ENCODE data around the gene ADAMTS4.

ADAMTS4 gene

GRCh38 chr1:161200421-161200991 is 1.7 kb upstream of the ADAMTS4 start:
- H3K36me3 ChIP-seq (ENCODE audit: control insufficient read depth, low read depth, low read length): peaks cover 8% of the 10 kb centered on the region
- no peak overlapping the region for H3K4me3 ChIP-seq (ENCODE audit: low read length)
- no peaks in the 10 kb centered on the region for H3K27me3 ChIP-seq (ENCODE audit: control insufficient read depth, insufficient read depth, low read length)
- H3K4me1 ChIP-seq (ENCODE audit: control insufficient read depth, low read depth, low read length): peaks cover 50% of the 10 kb centered on the region
- peak overlapping the region; percentile 45 for H3K27ac ChIP-seq (ENCODE audit: low read length)
- H3K9ac ChIP-seq (ENCODE audit: low read length): peak overlapping the region; percentile 92
- H3K9me3 ChIP-seq (ENCODE audit: control insufficient read depth, low read depth, low read length): no peaks in the 10 kb centered on the region

- no peaks in the 10 kb centered on the region for H3K9me3 ChIP-seq (ENCODE audit: control insufficient read depth, low read depth, low read length)
- peaks cover 50% of the 10 kb centered on the region for H3K4me1 ChIP-seq (ENCODE audit: control insufficient read depth, low read depth, low read length)
- H3K27me3 ChIP-seq (ENCODE audit: control insufficient read depth, insufficient read depth, low read length): no peaks in the 10 kb centered on the region
- peaks cover 12% of the 10 kb centered on the region for H3K36me3 ChIP-seq (ENCODE audit: control insufficient read depth, low read depth, low read length)
- H3K4me3 ChIP-seq (ENCODE audit: low read length): no peak overlapping the region
- H3K9ac ChIP-seq (ENCODE audit: low read length): peak overlapping the region; percentile 19
- H3K27ac ChIP-seq (ENCODE audit: low read length): no peak overlapping the region
These were observed 769 bp upstream of the ADAMTS4 start for GRCh38 chr1:161199506-161200139.

- Histone ChIP-seq H3K9me3 (ENCODE audit: control insufficient read depth, low read depth, low read length) (no peaks in the 10 kb centered on the region), H3K4me3 (ENCODE audit: low read length) (peak overlapping the region; percentile 31), H3K9ac (ENCODE audit: low read length) (peak overlapping the region; percentile 19), H3K27ac (ENCODE audit: low read length) (no peak overlapping the region), H3K4me1 (ENCODE audit: control insufficient read depth, low read depth, low read length) (peaks cover 50% of the 10 kb centered on the region), H3K36me3 (ENCODE audit: control insufficient read depth, low read depth, low read length) (peaks cover 5% of the 10 kb centered on the region), H3K27me3 (ENCODE audit: control insufficient read depth, insufficient read depth, low read length) (no peaks in the 10 kb centered on the region)
These were observed 509 bp downstream of the ADAMTS4 start for GRCh38 chr1:161198194-161198896.

GRCh38 chr1:161197560-161198193 is 1.2 kb downstream of the ADAMTS4 start:
- H3K9ac ChIP-seq (ENCODE audit: low read length): no peak overlapping the region
- H3K4me1 ChIP-seq (ENCODE audit: control insufficient read depth, low read depth, low read length): peaks cover 50% of the 10 kb centered on the region
- H3K27ac ChIP-seq (ENCODE audit: low read length): no peak overlapping the region
- H3K9me3 ChIP-seq (ENCODE audit: control insufficient read depth, low read depth, low read length): no peaks in the 10 kb centered on the region
- peak overlapping the region; percentile 15 for H3K4me3 ChIP-seq (ENCODE audit: low read length)
- no peaks in the 10 kb centered on the region for H3K27me3 ChIP-seq (ENCODE audit: control insufficient read depth, insufficient read depth, low read length)
- peaks cover 5% of the 10 kb centered on the region for H3K36me3 ChIP-seq (ENCODE audit: control insufficient read depth, low read depth, low read length)

- Histone ChIP-seq H3K36me3 (ENCODE audit: control insufficient read depth, low read depth, low read length) (peaks cover 6% of the 10 kb centered on the region), H3K27ac (ENCODE audit: low read length) (no peak overlapping the region), H3K9me3 (ENCODE audit: control insufficient read depth, low read depth, low read length) (no peaks in the 10 kb centered on the region), H3K9ac (ENCODE audit: low read length) (no peak overlapping the region), H3K4me3 (ENCODE audit: low read length) (peak overlapping the region; percentile 15), H3K27me3 (ENCODE audit: control insufficient read depth, insufficient read depth, low read length) (no peaks in the 10 kb centered on the region), H3K4me1 (ENCODE audit: control insufficient read depth, low read depth, low read length) (peaks cover 49% of the 10 kb centered on the region)
These were observed 2.1 kb downstream of the ADAMTS4 start for GRCh38 chr1:161196521-161197451.

- no peaks in the 10 kb centered on the region for H3K9me3 ChIP-seq (ENCODE audit: control insufficient read depth, low read depth, low read length)
- no peak overlapping the region for H3K4me3 ChIP-seq (ENCODE audit: low read length)
- peaks cover 42% of the 10 kb centered on the region for H3K4me1 ChIP-seq (ENCODE audit: control insufficient read depth, low read depth, low read length)
- no peak overlapping the region for H3K9ac ChIP-seq (ENCODE audit: low read length)
- no peaks in the 10 kb centered on the region for H3K27me3 ChIP-seq (ENCODE audit: control insufficient read depth, insufficient read depth, low read length)
- H3K27ac ChIP-seq (ENCODE audit: low read length): no peak overlapping the region
- H3K36me3 ChIP-seq (ENCODE audit: control insufficient read depth, low read depth, low read length): peaks cover 13% of the 10 kb centered on the region
These were observed 2.7 kb downstream of the ADAMTS4 start for GRCh38 chr1:161196111-161196510.

GRCh38 chr1:161195171-161195570 is 3.7 kb downstream of the ADAMTS4 start:
- Histone ChIP-seq H3K27ac (ENCODE audit: low read length) (no peak overlapping the region), H3K4me1 (ENCODE audit: control insufficient read depth, low read depth, low read length) (peaks cover 33% of the 10 kb centered on the region), H3K9ac (ENCODE audit: low read length) (no peak overlapping the region), H3K36me3 (ENCODE audit: control insufficient read depth, low read depth, low read length) (peaks cover 13% of the 10 kb centered on the region), H3K27me3 (ENCODE audit: control insufficient read depth, insufficient read depth, low read length) (no peaks in the 10 kb centered on the region), H3K4me3 (ENCODE audit: low read length) (no peak overlapping the region), H3K9me3 (ENCODE audit: control insufficient read depth, low read depth, low read length) (no peaks in the 10 kb centered on the region)

- no peak overlapping the region for H3K9ac ChIP-seq (ENCODE audit: low read length)
- H3K27me3 ChIP-seq (ENCODE audit: control insufficient read depth, insufficient read depth, low read length): no peaks in the 10 kb centered on the region
- H3K27ac ChIP-seq (ENCODE audit: low read length): no peak overlapping the region
- H3K4me1 ChIP-seq (ENCODE audit: control insufficient read depth, low read depth, low read length): peaks cover 19% of the 10 kb centered on the region
- peaks cover 13% of the 10 kb centered on the region for H3K36me3 ChIP-seq (ENCODE audit: control insufficient read depth, low read depth, low read length)
- no peaks in the 10 kb centered on the region for H3K9me3 ChIP-seq (ENCODE audit: control insufficient read depth, low read depth, low read length)
- H3K4me3 ChIP-seq (ENCODE audit: low read length): no peak overlapping the region
These were observed 5.2 kb downstream of the ADAMTS4 start for GRCh38 chr1:161193561-161194235.

- no peaks in the 10 kb centered on the region for H3K27me3 ChIP-seq (ENCODE audit: control insufficient read depth, insufficient read depth, low read length)
- H3K27ac ChIP-seq (ENCODE audit: low read length): no peak overlapping the region
- no peaks in the 10 kb centered on the region for H3K9me3 ChIP-seq (ENCODE audit: control insufficient read depth, low read depth, low read length)
- peaks cover 13% of the 10 kb centered on the region for H3K36me3 ChIP-seq (ENCODE audit: control insufficient read depth, low read depth, low read length)
- H3K4me1 ChIP-seq (ENCODE audit: control insufficient read depth, low read depth, low read length): peaks cover 10% of the 10 kb centered on the region
- no peak overlapping the region for H3K9ac ChIP-seq (ENCODE audit: low read length)
- H3K4me3 ChIP-seq (ENCODE audit: low read length): no peak overlapping the region
These were observed 6.1 kb downstream of the ADAMTS4 start for GRCh38 chr1:161192476-161193465.

- no peaks in the 10 kb centered on the region for H3K27me3 ChIP-seq (ENCODE audit: control insufficient read depth, insufficient read depth, low read length)
- H3K9ac ChIP-seq (ENCODE audit: low read length): no peak overlapping the region
- H3K4me3 ChIP-seq (ENCODE audit: low read length): no peak overlapping the region
- H3K36me3 ChIP-seq (ENCODE audit: control insufficient read depth, low read depth, low read length): peaks cover 13% of the 10 kb centered on the region
- H3K4me1 ChIP-seq (ENCODE audit: control insufficient read depth, low read depth, low read length): peaks cover 5% of the 10 kb centered on the region
- H3K27ac ChIP-seq (ENCODE audit: low read length): no peak overlapping the region
- H3K9me3 ChIP-seq (ENCODE audit: control insufficient read depth, low read depth, low read length): no peaks in the 10 kb centered on the region
These were observed 6.9 kb downstream of the ADAMTS4 start for GRCh38 chr1:161191971-161192370.

Data from iPS-18a (cell line).